ENCODE measurements around the gene ASS1.

ASS1 gene

GRCh38 chr9:130486103-130486502, 41.3 kb downstream of the ASS1 start:
- TF ChIP-seq CTCF (conservative IDR thresholded peaks at IDR 0.05) = no peak
- H3K27ac ChIP-seq = no peak overlapping the region

- TF ChIP-seq CTCF (conservative IDR thresholded peaks at IDR 0.05) = no peak
- H3K27ac ChIP-seq = no peak overlapping the region
Measured at GRCh38 chr9:130487500-130487899, 42.7 kb downstream of the ASS1 start.

- no peak for TF ChIP-seq CTCF (conservative IDR thresholded peaks at IDR 0.05)
- no peak overlapping the region for H3K27ac ChIP-seq
Measured at GRCh38 chr9:130488621-130489330, 44.0 kb downstream of the ASS1 start.

- no peak for TF ChIP-seq CTCF (conservative IDR thresholded peaks at IDR 0.05)
- H3K27ac ChIP-seq = no peak overlapping the region
Measured at GRCh38 chr9:130490981-130491380, 46.2 kb downstream of the ASS1 start.

GRCh38 chr9:130491830-130492482, 47.2 kb downstream of the ASS1 start:
- TF ChIP-seq CTCF (conservative IDR thresholded peaks at IDR 0.05) = no peak
- no peak overlapping the region for H3K27ac ChIP-seq

- no peak overlapping the region for H3K27ac ChIP-seq
- no peak for TF ChIP-seq CTCF (conservative IDR thresholded peaks at IDR 0.05)
Measured at GRCh38 chr9:130493021-130493420, 48.3 kb downstream of the ASS1 start.

- no peak for TF ChIP-seq CTCF (conservative IDR thresholded peaks at IDR 0.05)
- H3K27ac ChIP-seq = no peak overlapping the region
Measured at GRCh38 chr9:130493476-130493875, 48.7 kb downstream of the ASS1 start.

Measured in VCaP (cell line).